GM19099 (cell line): ENCODE data around the gene COL23A1.

ENCODE experiments used
- POLR2A ChIP-seq: IDR thresholded peaks from 3 replicates; pipeline ENCODE4 v1.6.1; 2011; ENCODE audit warnings: low read depth; ENCODE audit not compliant: insufficient read length; ENCODE audit errors: extremely low read depth

The COL23A1 gene

DNA sequence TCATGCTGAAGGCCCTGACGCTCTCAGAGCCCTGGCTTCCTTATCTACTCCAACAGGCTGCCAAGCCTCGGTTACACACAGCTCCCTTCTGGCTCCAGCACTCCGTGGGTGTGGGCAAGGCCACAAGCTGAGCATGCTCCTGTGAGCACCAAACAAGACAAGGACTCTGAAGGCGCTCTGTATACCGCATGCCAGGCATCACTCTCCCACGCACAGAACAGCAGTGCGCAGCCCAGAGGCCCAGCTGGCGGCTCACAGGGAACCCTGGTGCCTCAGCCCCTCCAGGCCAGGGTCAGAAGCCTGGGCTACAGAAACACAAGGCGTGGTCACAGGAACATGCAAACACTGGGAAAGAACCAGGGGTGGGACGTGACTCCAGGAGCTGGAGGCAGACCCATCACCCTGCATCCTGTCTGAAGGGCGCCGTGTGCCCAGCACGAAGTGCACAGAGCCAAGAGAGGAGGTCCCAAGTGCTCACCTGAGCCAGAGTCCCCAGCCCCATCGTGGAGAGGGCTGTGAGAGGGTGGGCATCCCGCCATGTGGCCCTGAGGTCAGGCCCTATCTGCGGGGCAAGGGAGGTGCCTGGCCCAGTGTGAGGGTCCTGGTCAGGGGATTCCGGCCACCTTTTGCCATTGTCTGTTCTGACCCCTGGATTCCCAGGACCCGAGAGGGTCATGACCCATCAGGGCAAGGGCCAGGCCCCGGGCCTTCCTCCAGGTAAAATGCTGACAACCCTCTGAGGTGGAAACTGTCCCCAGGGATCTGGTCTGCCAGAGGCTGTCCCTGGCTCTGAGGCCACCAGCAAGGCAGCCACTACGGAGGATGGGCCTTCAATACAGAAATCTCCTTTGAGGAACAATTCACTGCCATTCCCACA, 54.7 kb downstream of the COL23A1 start:
- TF ChIP-seq POLR2A = no peak

DNA sequence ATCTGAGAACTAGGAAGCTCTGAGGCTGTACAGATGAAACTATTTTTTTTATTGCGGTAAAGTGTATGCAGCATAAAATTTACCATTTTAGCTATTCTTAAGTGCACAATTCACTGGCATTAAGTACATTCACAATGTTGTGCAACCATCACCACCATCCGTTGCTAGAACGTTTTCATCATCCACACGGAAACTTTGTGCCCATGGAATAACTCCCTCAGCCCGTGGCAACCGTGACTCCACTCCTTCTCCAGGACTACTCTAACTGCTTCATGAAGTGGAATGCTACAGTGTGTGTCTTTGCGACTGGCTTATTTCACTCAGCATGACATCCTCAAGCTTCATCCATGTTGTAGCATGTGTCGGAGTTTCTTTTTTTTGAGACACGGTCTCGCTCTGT, 57.1 kb downstream of the COL23A1 start:
- TF ChIP-seq POLR2A = no peak

DNA sequence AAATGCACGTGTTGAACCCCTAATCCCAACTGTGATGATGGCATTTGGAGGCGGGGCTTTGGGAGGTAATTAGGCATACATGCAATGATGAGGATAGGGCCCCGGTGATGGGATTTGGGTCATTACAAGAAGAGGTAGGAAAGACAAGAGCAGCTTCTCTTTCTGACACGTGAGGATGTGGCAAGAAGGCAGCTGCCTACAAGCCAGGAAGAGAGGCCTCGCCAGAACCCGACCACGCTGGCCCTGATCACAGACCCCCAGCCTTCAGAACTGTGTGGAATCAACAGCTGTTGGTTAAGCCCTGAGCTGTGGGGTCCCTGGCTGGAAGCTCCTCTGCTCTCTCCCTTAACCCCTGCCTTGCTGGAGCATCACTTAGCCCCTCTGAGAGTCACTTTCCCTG, 57.5 kb downstream of the COL23A1 start:
- TF ChIP-seq POLR2A = no peak

DNA sequence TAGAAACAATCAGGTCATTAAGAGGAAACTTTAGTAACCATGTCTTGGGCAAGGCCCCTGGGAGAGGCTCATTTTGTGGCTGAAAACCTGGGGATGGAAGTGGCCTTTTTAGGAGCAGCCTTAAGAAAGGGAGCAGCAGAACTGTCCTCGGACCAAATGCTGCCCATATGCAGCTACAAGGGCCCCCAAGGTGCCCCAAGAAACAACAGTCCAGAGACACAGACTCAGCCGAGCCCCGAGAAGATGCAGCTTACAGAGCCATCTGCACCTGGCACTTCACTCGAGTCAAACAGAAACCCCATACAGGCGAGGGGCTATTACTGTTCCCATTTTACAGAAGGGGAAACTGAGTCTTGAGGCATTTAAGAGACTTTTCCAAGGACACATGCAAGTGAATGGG, 58.0 kb downstream of the COL23A1 start:
- TF ChIP-seq POLR2A = no peak

DNA sequence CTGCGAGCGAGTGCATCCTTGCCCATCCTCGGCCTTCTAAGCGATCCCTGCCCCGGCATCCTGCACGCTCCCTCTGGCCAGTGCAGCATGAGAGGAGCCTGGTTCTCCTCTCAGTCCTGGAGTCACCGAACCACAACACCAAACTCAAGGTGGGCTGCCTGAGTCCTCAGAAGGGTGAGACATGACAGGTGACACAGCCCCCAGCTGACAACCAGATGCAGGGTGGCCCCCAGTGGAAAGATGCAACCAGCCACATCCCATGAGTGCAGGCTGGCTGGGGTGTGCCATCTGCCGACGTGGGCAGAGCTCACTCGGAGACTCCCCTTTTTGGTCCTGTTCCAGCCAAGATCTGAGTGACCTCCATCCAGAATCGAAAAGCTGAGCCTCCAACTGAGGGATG, 58.4 kb downstream of the COL23A1 start:
- no peak for TF ChIP-seq POLR2A

DNA sequence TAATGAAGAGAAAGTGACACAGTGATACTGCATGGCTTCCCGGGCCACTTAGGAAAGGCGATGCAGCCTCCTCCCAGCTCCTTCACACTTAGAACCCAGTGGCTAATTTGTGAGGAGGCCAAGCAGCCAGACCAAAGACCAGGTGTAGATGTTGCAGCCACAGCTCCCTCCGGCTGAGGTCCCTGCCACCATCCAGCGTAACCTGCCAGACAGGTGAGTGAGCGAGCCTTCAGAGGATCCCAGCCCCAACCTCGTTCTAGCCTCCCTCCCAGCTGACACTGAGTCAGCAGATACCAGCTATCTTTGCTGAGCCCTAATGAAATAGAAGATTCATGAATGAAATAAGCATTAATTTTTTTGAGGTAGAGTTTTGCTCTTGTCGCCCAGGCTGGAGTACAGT, 59.7 kb downstream of the COL23A1 start:
- TF ChIP-seq POLR2A = no peak

DNA sequence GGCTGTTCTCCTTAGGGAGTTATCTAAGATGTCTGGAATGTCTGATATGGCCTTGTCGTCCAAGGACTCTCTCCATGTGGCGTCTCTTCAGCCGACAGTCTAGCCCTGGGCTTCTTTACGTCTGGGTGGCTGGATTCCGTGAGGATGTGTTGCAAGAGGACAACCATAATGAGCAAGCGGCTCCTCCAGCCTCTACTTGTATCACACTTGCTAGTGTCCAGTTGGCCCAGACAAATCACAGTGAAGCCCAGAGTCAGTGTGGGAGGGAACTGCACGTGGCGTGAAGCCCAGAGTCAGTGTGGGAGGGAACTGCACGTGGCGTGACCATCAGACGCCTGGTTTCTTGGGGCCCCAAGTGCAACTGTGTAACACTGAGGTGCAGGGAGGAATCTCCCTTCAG, 61.1 kb downstream of the COL23A1 start:
- no peak for TF ChIP-seq POLR2A

DNA sequence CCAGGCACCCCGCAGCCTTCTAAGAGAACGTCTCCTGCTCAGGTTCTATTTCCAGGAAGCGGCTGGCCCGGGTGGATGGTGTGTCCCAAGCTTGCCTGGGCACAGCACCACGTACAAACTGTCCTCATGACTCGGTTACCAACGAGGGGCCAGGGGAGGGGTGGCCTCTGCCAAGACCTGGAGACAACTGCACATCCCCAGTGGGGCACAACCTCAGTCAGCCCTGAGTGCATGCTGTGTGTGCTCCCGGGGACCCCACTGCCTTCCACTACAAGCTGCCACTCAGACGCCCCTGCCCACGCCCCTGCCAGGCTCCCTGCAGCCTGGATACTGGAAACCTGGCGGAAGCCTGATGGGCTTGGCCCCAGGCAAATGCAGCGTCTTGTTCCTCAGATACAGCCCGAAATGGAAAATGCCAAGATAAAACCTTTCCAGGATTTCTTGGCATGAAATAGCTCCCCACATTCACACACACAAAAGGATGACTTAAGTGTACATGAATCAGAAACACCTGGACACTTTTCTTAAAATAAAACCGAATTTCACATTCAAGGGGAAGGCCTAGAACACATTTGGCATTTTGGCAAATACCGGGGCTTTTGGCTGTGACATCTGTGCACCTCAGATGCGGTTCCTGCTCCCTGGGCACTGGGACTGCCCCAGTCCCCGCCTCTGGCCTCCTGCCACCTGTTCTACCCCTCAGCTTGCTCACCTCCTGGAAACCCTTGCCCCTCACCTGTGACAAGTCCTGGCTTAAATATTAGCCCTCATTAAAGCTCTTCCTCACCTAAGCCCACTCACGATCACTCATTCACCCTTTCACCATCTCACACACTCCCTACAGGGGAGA, 62.5 kb downstream of the COL23A1 start:
- no peak for TF ChIP-seq POLR2A

DNA sequence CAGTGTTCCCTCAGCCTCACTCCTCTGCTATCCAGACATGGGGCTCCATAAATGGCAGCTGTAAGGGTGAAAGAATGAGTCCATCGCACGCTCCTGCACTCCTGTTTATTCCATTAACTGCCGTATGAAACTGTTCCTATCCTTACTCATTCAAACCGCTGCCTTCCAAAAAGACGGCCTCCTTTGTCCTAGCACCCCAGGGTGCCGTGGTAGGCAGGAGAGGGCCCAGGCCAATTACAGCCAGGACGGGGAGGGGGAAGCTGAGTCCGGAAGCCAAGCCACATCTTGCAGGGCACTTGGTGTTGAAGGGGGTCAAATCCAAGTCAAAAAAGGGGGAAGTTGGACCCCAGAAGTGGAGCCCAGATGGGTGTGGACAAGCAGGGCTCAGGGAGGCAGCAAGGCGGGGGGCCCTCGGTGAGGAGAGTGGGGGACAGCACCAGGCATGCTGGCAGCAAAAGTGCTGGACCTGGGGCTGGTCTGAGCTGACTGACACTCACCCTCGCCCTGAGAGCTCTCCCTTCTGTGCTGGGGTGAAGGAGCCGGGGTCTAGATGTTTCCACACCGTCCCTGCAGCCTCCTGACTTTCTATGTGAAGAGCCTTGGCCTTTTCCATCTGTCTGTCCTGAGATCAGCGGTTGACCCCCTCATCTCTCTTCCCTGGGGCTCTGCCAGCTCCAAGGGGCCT, 63.3 kb downstream of the COL23A1 start:
- TF ChIP-seq POLR2A = no peak

DNA sequence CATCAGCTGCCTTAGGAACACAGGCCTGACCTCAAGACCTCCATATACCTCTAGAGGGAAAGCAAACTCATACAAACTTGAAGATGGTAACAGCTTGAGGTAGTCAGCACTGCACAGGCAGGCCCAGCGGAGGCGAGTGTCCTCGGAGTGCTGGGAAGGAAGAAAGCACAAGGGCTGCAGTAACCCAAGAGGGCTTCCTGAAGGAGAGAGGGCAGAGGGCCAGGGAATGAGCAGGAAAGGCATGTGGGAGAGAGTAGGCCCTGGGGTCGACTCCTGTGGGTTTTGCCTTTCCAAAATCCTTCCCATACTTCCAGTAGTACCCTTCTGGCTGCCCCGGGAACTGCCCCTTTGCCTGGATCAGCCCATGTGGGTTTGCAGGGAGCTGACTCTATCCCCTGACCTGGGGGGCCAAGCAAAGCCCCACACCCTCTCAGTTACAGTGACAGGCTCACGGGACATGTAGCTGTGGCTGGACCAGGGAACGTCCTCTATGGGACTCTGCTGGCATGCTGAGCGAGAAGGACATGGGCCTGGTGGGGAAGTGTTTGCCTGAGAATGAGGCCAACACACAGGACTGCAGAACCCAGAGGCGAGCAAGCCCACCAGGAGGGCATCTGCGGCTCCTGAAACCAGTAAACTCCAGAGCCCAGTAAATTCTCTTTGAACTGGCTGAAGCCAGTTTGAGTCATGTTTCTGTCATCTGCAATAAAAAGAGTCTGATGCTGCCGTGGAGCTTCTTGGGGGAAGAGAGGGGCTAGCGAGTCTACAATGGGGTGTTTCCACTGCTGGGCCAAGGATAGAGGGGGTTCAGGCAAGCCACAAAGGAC, 64.1 kb downstream of the COL23A1 start:
- no peak for TF ChIP-seq POLR2A

DNA sequence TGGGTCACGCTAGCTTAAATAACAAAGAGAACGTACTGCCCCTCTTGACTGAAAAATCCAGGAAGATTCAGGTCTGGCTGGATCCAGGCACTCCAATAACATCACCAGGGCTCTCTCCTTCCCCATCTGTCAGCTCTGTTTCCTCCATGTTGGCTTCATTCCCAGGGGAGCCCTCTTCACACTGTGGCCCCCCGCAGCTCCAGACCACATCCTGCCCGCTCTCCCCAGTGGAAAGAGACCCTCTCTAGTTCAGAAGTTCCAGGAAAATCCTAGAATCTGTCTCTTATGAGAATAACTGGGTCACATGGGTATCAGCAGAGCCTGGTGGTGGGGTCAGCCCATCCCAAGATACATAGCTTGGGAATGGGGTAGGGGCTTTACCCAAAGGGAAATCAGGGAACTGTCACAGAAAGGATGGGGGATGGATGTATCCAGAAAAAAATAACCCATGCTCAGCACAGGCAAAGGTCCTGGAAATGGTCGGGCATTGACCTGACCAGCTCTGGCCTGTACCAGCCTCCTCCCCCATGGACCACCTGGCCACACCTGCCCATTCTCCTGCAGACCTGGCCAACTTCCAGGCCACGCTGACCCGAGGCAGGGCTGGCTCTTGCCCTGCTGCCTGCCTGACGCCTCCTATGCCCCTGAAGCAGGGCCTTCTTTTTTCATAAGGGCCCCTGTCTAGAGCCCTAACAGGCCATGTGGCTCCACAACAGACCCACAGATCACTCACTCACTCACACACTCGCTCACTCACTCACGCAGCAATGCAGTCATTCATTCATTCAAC, 65.9 kb downstream of the COL23A1 start:
- no peak for TF ChIP-seq POLR2A

DNA sequence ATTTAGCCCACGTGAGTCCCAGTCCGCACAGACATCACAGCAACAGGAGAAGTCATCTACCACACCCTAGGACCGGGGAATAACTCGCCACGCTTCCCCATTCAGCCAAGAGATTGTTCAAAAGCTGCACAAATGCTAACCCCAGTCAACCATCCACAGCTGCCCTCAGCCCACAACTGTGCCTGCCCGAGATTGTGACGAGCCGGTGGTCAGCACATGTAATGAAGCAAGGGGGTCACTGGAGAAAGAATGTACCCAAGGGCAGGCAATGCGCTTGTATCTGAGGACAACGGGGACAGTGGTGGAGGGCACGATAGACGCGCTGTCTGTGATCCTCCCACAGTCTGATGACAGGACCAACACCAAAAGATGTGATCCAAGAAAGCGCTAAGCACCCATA, 67.8 kb downstream of the COL23A1 start:
- no peak for TF ChIP-seq POLR2A

DNA sequence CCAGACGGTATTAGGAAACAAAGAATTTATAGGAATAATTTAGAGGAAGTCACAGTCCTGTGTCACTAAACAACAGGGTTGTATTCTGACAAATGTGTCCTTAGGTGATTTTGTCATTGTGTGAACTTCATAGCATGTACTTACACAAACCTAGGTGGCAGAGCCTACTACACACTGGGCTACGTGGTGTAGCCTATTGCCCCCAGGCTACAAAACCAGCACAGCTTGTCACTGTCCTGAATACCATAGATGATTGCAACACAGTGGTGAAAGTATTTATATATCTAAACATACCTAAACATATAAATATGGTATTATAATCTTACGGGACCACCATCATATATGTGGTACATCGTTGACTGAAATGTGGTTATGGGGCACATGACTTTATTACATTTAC, 69.3 kb downstream of the COL23A1 start:
- TF ChIP-seq POLR2A = no peak

DNA sequence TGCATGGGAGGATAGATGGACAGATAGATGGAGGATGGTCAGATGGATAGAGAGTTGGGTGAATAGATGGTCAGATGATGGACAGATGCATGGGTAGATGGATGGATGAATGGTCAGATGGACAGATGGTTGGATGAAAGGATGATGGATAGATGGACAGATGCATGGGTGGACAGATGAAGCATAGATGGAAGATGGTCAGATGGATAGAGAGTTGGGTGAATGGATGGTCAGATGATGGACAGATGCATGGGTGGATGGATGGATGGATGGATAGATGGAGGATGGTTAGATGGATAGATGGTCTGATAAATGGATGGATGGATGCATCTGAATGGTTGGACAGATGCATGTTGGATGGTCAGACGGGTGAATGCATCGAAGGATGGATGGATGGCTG, 70.4 kb downstream of the COL23A1 start:
- no peak for TF ChIP-seq POLR2A
